ELF-1 (cell line): Measurements from ENCODE around the gene UNC79.

ENCODE experiments used
- DNase-seq: peaks from one replicate; pipeline ENCODE4 v3.0.0-alpha.2; 2016; ENCODE audit warnings: low read depth, low spot score

The UNC79 gene

GRCh38 chr14:93548102-93548843, 117.5 kb downstream of the UNC79 start:
- DNase-seq = no peak

DNA sequence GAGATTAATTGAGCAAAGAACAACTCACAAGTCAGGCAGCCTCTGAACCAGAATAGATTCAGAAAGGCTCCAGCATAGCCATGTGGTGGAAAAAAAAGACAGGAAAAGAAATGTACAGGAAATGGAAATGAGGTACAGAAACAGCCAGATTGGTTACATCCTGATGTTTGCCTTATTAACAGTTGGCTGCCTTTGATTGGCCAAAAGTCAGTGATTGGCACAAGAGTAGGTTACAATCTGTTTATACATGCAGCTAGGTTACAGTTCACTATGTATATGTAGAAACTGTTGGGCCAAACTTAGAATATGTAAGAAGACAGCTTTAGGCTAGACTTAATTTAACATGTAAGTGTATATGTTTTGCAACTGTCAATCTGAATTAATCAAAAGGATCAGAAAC, 118.9 kb downstream of the UNC79 start:
- DNase-seq = no peak

- peak; percentile 4 for DNase-seq
These were observed 134.2 kb downstream of the UNC79 start for GRCh38 chr14:93564918-93565317.

- DNase-seq = peak; percentile 19
These were observed 135.4 kb downstream of the UNC79 start for GRCh38 chr14:93566065-93566693.

GRCh38 chr14:93571275-93571674, 140.5 kb downstream of the UNC79 start:
- DNase-seq = no peak

GRCh38 chr14:93579178-93579577, 148.4 kb downstream of the UNC79 start:
- DNase-seq = no peak

DNA sequence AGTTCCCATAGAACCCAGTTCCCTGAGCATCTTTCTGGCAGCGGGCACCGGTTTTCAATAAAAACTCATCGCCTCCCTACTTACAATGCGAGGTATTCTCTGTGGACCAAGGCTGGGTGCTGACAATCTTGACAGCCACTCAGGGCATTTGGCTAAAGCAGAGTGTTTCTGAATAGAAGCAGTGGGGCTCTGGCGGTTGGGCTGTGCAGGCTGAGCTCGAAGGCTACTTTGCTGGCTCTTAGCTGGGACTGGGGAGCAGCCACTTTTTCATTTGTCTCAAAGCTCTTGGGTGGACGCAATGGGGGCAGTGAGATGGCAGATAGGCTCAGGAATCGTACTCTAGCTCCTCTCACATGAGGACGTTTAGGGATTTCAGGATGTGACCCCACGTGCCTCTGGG, 151.8 kb downstream of the UNC79 start:
- DNase-seq = peak; percentile 48

DNA sequence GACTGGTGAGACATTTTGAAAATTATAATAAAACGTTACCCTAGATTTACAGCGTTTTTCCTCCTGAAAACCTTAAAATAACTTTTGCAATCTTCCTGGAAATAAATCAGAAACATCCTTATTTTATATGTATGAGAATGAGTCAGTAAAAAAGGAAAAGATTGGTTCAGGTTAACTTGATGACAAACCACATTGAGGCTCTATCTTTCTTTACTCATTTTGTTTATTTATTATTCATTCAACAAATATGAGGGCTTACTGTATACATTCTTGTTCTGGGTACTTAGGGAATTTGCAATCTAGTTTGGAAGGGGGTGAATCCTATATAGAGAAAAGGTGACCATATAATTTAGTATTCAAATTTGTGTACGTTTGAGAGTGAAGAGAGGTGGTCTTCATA, 156.6 kb downstream of the UNC79 start:
- no peak for DNase-seq

GRCh38 chr14:93591506-93591905, 160.8 kb downstream of the UNC79 start:
- DNase-seq = no peak

DNA sequence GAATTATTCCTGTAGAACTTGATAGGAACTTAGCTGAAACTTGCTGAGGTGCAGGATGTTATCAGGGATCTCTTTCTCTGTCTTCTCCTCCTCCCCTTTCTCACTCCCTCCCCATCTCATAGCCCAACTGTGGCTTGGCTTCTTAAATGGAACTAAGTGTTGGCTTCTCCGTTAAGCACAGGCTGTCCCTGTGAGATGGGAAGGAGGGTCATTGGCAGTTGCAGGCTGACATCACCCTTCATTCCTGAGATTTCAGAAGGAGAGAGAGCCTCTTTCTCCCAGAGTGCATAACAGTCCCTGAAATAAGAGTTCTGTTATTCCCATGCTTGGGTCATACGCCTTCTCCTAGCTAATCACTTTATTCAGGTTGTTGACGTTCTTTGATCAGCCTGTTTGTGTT, 162.0 kb downstream of the UNC79 start:
- DNase-seq = peak; percentile 5

DNA sequence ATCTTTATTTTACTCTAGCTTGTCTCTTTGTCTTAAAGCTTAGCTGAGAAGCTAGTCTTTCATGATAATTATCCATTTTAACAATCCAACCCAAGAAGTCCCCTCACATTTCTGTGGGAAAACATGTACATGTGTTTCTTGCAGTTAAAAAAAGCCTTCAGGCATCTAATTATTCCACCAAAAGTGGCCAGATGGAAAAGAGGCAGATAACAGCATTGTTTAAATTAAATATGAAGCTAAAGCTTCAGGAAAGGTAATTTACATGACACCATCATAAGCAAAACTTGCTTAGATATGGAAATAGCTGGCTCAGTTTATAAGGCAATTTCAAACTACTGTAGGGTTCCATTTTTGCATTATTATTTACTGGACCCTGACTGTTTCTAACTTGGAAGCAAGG, 175.4 kb downstream of the UNC79 start:
- no peak for DNase-seq

DNA sequence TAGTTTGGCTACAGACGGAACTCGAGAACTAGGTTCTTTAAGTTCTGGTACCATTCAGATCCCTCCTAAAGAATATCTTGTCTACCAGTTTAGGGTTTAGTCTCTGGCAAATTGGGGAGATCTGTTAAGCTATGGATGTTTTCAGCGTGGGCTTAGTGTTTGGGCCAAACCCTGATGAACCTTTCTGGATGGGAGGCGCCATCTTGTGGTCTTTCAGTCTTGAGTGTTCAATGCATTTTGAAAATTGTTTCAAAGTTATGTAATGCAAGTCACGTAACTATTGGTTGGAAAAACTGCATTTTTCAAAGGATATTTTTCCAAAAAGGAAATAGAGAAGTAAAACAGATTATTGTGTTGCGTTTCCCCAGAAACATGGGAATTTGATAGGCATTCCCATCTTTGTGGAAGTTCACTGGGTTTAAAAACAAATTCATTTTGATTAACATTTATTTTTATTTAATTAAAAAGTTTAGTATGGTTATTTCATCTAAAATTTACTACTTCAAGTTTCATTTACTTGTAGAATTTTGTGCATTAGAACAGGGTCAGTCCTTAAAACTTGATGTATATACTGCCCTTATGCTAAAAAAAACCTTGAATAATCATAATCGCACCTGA, 188.5 kb downstream of the UNC79 start:
- peak; percentile 27 for DNase-seq

GRCh38 chr14:93628048-93628447, 197.3 kb downstream of the UNC79 start:
- no peak for DNase-seq

- no peak for DNase-seq
These were observed 198.9 kb downstream of the UNC79 start for GRCh38 chr14:93629643-93630042.

DNA sequence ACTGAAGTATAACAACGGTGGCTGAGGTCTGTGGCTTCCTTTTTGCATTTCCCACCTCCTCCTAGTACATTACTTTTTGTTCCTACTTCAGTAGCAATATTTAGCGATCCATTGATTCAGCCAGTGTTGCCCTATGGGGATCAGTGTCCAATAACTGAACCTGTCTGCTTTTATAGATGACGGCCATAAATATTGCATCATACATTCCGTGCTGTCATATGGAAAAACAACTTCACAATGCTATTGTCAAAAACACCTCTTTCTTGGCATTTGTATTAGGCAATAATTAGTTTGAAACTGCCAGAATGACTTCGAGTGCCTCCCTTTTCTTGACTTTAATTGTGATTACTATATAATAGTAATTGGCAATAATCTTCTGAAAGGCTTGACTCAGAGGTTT, 208.1 kb downstream of the UNC79 start:
- DNase-seq = no peak

DNA sequence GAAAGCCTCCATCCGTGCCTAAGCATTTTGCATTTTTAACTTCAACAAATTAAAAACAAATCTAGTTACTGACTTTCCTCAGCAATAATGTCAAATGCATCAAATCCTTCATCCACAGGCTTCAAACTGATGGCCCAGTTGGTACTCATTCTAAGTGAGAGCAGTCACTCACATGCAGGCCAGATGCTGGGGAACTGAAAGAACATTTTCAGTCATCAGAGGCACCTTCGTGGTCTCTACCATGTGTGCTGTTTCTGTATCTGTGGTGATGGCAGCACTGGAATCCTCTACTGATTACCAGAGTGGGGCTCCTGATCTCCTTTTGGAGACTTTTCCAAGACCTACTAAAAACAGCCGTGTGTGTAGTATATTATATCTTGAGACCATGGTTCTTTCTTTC, 212.4 kb downstream of the UNC79 start:
- DNase-seq = no peak

DNA sequence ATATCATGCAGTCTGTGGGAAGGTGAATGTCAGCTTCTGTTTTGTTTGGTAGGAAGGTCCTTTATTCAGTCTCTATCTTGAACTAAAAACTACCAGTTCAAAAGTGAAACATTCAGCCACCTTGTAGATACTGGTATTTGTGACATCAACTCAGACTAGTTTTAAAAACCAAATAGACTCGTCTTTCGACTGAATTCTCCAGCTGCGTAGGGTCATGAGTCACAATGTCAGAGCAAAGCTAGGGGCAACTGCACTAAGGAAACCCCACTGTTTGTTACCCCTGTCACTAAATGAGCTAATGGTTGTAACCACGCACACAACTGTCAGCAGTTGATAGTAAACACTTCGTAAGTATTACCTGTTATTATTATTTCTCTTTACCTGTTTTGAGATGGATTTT, 212.9 kb downstream of the UNC79 start:
- no peak for DNase-seq

DNA sequence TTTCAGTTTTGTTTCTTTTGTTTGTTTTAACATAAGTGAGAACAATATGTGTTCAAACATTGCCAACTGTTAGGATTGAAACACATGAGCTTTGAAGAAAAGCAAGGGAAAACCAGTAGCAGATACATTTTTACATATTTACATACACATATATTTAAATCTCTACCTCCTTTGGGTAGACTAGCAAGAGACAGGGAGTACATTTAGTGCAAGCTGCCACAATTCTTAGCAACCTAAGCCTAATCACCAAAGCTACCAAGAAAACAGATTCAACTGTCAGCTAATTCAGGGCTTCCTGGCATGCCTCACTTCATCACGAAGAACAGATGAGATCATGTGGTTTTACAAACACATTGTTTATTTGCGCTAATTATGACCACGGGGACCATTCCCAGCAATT, 214.5 kb downstream of the UNC79 start:
- DNase-seq = no peak

DNA sequence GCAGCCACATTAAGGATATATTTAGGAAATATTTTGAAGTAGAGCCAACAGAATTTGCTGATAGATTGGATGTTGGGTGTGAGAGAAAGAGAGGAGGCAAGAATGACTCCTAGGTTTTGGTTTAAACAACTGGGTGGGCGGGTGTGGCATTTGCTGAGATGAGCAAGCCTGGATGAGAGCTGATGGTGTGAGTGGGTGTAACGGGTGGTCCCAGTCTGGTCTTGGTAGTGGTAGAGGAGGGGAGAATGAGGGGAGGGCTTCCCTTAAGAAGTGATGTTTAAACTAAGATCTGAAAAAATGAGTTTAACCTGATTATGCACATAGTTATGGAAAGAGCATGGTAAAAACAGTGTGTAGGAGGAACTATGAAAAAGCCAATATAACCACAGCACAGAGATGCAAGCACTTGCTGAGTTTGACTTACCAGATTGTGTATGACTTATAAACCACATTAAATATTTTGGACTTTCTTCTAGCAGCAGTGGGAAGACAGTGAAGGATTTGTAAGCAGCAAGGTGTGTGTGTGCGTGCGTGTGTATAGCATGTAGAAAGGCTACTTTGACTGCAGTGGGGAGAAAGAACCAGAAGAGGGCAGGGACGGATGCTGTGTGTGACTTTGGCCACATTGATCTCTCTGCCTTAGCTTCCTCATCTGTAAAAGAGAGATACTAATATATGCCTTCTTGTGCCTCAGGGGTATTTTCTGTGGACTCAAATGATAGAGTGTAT, 217.9 kb downstream of the UNC79 start:
- DNase-seq = peak; percentile 51

DNA sequence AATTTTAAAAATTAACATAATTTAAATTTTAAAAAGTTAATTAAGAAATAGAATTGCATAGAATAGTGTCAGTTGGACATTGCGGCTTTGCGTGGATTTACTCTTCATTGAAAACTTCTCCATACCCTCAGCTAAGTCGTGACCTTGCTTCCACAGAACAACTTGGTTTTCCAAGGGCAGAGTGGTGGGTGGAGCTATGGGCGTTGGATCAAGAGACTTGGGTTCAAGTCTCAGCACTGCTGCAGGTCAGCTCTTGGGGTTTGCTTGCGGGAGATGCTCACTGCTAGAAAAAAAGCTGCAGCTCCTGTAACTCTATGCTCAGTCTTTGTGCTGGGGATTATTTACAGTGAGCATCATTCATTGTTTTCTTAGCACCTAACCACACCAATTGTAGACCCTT, 223.9 kb downstream of the UNC79 start:
- DNase-seq = no peak

DNA sequence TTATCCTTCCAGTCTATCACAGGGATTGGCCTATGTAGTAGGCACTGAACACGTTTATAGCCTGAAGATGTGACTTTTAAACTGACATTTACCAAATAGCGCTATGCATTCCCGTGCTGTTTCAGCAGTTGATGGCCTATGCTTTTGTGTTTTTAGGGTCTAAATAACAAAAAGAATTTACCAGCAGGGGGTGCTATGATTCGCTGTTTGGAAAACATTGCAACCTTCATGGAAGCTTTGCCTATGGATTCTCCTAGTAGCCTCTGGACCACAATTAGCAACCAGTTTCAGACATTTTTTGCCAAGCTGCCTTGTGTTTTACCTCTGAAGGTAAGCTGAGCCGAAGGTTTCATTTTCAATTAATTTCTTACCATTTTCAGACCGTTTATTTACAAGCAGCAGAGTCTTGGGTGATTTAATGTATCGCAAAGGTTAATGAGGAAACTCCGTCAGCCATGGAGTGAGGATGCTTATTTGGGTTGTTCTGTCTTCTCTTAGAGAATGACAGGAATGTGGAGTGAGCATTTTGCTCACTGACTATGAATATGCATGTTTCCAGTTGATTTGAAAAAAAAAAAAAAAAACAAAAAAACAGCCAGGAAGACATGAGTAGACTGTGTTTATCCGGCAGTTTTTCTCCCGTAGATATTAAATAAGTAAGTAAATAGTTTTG, 224.5 kb downstream of the UNC79 start:
- DNase-seq = peak; percentile 79

- DNase-seq = no peak
These were observed 227.1 kb downstream of the UNC79 start for GRCh38 chr14:93657875-93658274.
